ENCODE results near the gene TET3. TPM values are rescaled to one million over a fixed set of nuclear protein-coding genes. Genes with fewer than 3 reads are reported as not detected.

TET3 gene
- total and polyA plus RNA-seq, 2 experiments from 2014 or later, result 3.6 to 19.9 TPM

DNA sequence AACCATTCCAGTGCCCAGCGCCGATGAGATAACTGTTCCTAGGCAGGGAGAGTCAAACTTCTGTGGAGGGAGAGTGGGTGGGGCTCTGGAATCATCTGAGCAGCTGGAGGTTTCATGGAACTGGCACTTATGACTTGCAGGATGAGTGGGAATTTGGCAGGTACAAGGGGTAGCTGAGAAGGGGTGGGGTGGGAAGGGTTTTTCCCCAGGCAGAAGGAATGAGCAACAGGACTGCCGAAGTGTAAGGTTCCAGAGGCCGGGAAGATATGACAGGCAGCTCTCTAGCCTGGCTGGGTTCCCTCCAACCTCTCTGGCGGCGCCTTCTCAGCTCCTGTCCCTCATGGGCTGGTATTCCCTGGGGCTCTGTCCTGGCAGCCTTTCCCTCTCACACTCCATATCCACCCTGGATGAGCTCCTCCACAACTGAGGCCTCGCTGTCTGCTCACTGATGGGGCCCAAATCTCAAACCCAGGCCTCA is 2.5 kb upstream of the TET3 start (continued):
- TF ChIP-seq, protein P1, sequence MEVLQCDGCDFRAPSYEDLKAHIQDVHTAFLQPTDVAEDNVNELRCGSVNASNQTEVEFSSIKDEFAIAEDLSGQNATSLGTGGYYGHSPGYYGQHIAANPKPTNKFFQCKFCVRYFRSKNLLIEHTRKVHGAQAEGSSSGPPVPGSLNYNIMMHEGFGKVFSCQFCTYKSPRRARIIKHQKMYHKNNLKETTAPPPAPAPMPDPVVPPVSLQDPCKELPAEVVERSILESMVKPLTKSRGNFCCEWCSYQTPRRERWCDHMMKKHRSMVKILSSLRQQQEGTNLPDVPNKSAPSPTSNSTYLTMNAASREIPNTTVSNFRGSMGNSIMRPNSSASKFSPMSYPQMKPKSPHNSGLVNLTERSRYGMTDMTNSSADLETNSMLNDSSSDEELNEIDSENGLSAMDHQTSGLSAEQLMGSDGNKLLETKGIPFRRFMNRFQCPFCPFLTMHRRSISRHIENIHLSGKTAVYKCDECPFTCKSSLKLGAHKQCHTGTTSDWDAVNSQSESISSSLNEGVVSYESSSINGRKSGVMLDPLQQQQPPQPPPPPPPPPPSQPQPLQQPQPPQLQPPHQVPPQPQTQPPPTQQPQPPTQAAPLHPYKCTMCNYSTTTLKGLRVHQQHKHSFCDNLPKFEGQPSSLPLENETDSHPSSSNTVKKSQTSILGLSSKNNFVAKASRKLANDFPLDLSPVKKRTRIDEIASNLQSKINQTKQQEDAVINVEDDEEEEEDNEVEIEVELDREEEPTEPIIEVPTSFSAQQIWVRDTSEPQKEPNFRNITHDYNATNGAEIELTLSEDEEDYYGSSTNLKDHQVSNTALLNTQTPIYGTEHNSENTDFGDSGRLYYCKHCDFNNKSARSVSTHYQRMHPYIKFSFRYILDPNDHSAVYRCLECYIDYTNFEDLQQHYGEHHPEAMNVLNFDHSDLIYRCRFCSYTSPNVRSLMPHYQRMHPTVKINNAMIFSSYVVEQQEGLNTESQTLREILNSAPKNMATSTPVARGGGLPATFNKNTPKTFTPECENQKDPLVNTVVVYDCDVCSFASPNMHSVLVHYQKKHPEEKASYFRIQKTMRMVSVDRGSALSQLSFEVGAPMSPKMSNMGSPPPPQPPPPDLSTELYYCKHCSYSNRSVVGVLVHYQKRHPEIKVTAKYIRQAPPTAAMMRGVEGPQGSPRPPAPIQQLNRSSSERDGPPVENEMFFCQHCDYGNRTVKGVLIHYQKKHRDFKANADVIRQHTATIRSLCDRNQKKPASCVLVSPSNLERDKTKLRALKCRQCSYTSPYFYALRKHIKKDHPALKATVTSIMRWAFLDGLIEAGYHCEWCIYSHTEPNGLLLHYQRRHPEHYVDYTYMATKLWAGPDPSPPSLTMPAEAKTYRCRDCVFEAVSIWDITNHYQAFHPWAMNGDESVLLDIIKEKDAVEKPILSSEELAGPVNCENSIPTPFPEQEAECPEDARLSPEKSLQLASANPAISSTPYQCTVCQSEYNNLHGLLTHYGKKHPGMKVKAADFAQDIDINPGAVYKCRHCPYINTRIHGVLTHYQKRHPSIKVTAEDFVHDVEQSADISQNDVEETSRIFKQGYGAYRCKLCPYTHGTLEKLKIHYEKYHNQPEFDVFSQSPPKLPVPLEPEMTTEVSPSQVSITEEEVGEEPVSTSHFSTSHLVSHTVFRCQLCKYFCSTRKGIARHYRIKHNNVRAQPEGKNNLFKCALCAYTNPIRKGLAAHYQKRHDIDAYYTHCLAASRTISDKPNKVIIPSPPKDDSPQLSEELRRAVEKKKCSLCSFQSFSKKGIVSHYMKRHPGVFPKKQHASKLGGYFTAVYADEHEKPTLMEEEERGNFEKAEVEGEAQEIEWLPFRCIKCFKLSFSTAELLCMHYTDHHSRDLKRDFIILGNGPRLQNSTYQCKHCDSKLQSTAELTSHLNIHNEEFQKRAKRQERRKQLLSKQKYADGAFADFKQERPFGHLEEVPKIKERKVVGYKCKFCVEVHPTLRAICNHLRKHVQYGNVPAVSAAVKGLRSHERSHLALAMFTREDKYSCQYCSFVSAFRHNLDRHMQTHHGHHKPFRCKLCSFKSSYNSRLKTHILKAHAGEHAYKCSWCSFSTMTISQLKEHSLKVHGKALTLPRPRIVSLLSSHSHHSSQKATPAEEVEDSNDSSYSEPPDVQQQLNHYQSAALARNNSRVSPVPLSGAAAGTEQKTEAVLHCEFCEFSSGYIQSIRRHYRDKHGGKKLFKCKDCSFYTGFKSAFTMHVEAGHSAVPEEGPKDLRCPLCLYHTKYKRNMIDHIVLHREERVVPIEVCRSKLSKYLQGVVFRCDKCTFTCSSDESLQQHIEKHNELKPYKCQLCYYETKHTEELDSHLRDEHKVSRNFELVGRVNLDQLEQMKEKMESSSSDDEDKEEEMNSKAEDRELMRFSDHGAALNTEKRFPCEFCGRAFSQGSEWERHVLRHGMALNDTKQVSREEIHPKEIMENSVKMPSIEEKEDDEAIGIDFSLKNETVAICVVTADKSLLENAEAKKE (CRISPR knock-in tag; IDR thresholded peaks at IDR 0.05), result no peak
- no peak for TF ChIP-seq EZH2 (IDR thresholded peaks at IDR 0.05; ENCODE audit: low read depth, unreplicated experiment)

DNA sequence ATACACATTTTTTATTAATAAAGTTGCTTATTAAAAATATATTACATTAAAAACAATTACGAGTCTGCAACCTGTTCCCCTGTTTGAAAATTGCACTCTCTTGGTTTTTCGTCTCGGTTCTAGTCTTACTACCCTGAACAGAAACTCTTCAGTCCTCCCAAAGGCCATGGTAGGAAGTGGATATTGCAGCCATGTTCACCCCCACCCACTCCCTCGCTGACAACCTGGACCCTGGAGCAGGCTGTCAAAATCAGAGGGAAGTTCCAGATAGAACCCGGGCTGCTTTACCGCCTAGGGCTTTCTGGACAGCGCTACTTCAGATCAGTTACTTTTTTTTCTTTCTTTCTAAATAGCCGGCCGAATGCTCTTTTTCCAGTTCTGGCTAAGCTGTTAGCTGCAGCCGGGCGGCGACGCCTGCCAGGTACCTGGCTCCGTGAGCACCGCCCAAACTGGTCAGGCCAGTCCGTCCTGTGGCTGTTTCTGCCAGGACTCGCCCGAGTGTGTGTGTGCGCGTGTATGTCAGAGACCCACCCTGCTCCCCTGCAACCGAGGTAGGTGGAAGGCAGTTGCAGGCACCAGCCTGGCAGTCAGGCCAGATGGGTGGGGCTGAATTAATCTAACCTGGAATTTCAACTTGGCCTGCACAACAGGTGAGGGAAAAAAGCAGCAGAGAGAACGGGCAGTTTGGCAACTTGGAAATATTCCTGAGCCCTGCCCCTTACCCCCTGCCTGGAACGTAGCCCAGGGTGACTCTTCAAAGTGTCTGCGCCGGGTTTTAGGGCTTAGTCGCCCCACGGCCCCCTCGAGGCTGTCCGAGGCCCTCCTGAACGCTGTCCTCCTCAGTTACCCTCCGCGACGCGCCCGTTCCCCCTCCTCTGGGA is 1.1 kb upstream of the TET3 start:
- ATAC-seq, result peak; percentile 34
- peaks cover 13% of the 10 kb centered on the region; the same call in 1 of the 2 replicates for H4K20me1 ChIP-seq (replicated peaks; ENCODE audit: insufficient read depth)
- no peaks in the 10 kb centered on the region; the same call in 1 of the 2 replicates for H3K36me3 ChIP-seq (ENCODE audit: insufficient read depth)
- TF ChIP-seq POLR2AphosphoS5 (IDR thresholded peaks at IDR 0.05; ENCODE audit: low read depth) (no peak), NANOG (IDR thresholded peaks at IDR 0.05; ENCODE audit: borderline replicate concordance) (no peak), EZH2 (IDR thresholded peaks at IDR 0.05; ENCODE audit: low read depth, unreplicated experiment) (peak; percentile 41), ZNF331 (CRISPR knock-in tag; IDR thresholded peaks at IDR 0.05; ENCODE audit: low read depth) (no peak)
- TF ChIP-seq, protein P1 (CRISPR knock-in tag; IDR thresholded peaks at IDR 0.05), result no peak
- no peak overlapping the region for H3K27ac ChIP-seq (ENCODE audit: low read depth)
- peaks cover 59% of the 10 kb centered on the region for H3K27me3 ChIP-seq (ENCODE audit: insufficient read depth)
- no peaks in the 10 kb centered on the region for H3K9me2 ChIP-seq (ENCODE audit: insufficient read depth)
- peak; percentile 77 for DNase-seq (ENCODE audit: low spot score)
- H3K9me3 Mint-ChIP-seq, result no peaks in the 10 kb centered on the region
- H3K4me3 ChIP-seq, result peak overlapping the region; percentile 80
- peaks cover 70% of the 10 kb centered on the region for H3K4me1 Mint-ChIP-seq
- H3K79me2 ChIP-seq (replicated peaks; ENCODE audit: insufficient read depth), result peaks cover 27% of the 10 kb centered on the region
- H3K4me3 Mint-ChIP-seq, result peak overlapping the region; percentile 81
- H3K4me1 ChIP-seq (ENCODE audit: insufficient read depth), result peaks cover 61% of the 10 kb centered on the region
- H2AFZ ChIP-seq, result peak overlapping the region; percentile 63; the same call in 1 of the 2 replicates
- H3K36me3 Mint-ChIP-seq (ENCODE audit: low read depth), result peaks cover 21% of the 10 kb centered on the region
- peak overlapping the region; percentile 97 for H3K4me2 ChIP-seq
- H3K27ac Mint-ChIP-seq, result peak overlapping the region; percentile 65
- H3K27me3 Mint-ChIP-seq (ENCODE audit: insufficient read depth, low read depth, poor library complexity), result peaks cover 61% of the 10 kb centered on the region
- peaks cover 28% of the 10 kb centered on the region for H3F3A ChIP-seq (replicated peaks; ENCODE audit: low read depth)
